Liver (tissue), 3 donors: Measurements from ENCODE around the gene CCNY.

Experiments
- ATF3 ChIP-seq: IDR thresholded peaks from 2 replicates; pipeline ENCODE4 v1.6.1; 2016; ENCODE audit warnings: antibody characterized with exemption
- CTCF ChIP-seq: fragments of 150-350 bp; IDR thresholded peaks from 2 replicates; pipeline ENCODE4 v1.5.1; 2017; ENCODE audit warnings: improper control_type of control experiment, low read depth, low read length; ENCODE audit not compliant: missing input control
- EGR1 ChIP-seq, 2 donors: IDR thresholded peaks; 2 replicates each; pipeline ENCODE4 v1.6.1; 2016 to 2018; ENCODE audit warnings: antibody characterized with exemption in 2 of 2, low read depth in 2 of 2
- GABPA ChIP-seq, 2 donors: IDR thresholded peaks in 1 of 2; conservative IDR thresholded peaks in 1 of 2; 2 replicates each; pipeline ENCODE4 v1.6.1; 2016; ENCODE audit warnings: antibody characterized with exemption in 2 of 2, mild to moderate bottlenecking in 1 of 2, moderate library complexity in 1 of 2
- HNF4G ChIP-seq: IDR thresholded peaks from 2 replicates; pipeline ENCODE4 v1.6.1; 2016; ENCODE audit warnings: antibody characterized with exemption
- NR2F2 ChIP-seq: IDR thresholded peaks from 2 replicates; pipeline ENCODE4 v1.6.1; 2016; ENCODE audit warnings: antibody characterized with exemption
- RAD21 ChIP-seq, 2 donors: IDR thresholded peaks; 2 replicates each; pipeline ENCODE4 v1.6.1; 2016; ENCODE audit warnings: antibody characterized with exemption in 2 of 2, mild to moderate bottlenecking in 2 of 2
- RXRA ChIP-seq, 2 donors: IDR thresholded peaks; 2 replicates each; pipeline ENCODE4 v1.6.1; 2017 to 2018; ENCODE audit warnings: antibody characterized with exemption in 2 of 2, mild to moderate bottlenecking in 1 of 2
- SP1 ChIP-seq: IDR thresholded peaks from 2 replicates; pipeline ENCODE4 v1.6.1; 2018; ENCODE audit warnings: antibody characterized with exemption, mild to moderate bottlenecking
- YY1 ChIP-seq: IDR thresholded peaks from 2 replicates; pipeline ENCODE4 v1.6.1; 2016; ENCODE audit warnings: antibody characterized with exemption, mild to moderate bottlenecking
- TF ChIP-seq, protein P1 (sequence below): IDR thresholded peaks from 2 replicates; pipeline ENCODE4 v1.6.1; 2016; ENCODE audit warnings: antibody characterized with exemption
- donor health status: healthy.
- donor health status: healthy.

GRCh38 chr10:35452847-35453246, 116.5 kb downstream of the CCNY start:
- TF ChIP-seq ATF3 (no peak), CTCF (no peak), RXRA (IDR thresholded peaks at IDR 0.05) (no peak), RAD21 (IDR thresholded peaks at IDR 0.05) (no peak), EGR1 (IDR thresholded peaks at IDR 0.05; ENCODE audit: low read depth in 2 of 2) (no peak), YY1 (no peak), HNF4G (no peak), SP1 (no peak), GABPA (IDR thresholded peaks at IDR 0.05 in 1 of 2, conservative IDR thresholded peaks at IDR 0.05 in 1 of 2) (no peak), NR2F2 (no peak)
- TF ChIP-seq, protein P1, sequence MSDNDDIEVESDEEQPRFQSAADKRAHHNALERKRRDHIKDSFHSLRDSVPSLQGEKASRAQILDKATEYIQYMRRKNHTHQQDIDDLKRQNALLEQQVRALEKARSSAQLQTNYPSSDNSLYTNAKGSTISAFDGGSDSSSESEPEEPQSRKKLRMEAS: no peak
